ACHN (cell line): ENCODE results near the gene CLTB.

Experiments
- DNase-seq: peaks from one replicate; pipeline ENCODE4 v3.0.0-alpha.2; 2015
- in situ Hi-C: cut with HindIII; loops from 2 replicates; pipeline ENCODE4 v1.10.0; 2017; ENCODE audit warnings: low sequenced_read_pairs, low pct_ligation_motif_present, low pct_unique_long_range_greater_than_20kb

Gene CLTB

DNA sequence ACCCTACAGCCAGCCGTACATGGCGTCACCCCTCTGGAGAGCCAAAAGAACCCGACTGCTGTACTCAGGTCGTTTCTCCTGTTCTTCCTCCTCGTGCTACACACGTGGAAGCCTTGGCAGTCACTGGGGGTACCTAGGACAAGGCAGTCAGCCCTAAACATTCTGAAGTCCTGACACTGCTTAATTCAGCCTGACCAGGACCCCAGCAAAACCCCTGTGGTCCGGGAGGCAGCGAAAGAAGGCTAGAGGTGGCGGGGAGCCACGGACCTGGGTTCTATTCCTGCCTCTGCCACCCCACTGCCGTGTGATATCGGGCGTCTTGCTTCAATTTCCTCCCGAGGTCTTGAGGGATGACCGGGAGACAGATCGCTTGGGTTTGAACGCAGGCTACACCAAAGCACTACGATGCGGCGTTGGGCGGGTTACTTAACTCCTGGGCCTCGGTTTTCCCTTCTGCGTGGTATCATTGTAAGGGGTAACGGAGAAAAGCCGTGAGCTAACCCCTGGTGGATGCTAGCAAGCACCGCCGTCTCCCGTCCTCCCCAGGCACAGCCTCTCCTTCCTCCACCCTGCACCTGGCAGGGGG is 51.5 kb downstream of the CLTB start:
- in situ Hi-C loops, result no loop called here

DNA sequence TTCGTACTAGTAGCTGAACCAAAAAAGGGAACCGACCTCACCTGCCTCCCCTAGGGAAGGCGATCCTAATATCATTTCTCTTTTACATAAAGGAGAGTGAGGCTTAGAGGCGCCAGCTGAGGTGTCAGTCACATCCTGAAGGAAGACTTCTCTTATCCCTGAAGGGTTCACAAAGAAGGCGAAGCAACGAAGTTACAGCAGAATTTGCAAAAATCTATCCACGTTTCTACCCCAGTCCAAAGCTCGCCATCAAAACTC is 54.2 kb downstream of the CLTB start:
- in situ Hi-C loops, result no loop called here
- no peak for DNase-seq

More for the DNA sequence above, 51.5 kb downstream of the CLTB start:
- no peak for DNase-seq

DNA sequence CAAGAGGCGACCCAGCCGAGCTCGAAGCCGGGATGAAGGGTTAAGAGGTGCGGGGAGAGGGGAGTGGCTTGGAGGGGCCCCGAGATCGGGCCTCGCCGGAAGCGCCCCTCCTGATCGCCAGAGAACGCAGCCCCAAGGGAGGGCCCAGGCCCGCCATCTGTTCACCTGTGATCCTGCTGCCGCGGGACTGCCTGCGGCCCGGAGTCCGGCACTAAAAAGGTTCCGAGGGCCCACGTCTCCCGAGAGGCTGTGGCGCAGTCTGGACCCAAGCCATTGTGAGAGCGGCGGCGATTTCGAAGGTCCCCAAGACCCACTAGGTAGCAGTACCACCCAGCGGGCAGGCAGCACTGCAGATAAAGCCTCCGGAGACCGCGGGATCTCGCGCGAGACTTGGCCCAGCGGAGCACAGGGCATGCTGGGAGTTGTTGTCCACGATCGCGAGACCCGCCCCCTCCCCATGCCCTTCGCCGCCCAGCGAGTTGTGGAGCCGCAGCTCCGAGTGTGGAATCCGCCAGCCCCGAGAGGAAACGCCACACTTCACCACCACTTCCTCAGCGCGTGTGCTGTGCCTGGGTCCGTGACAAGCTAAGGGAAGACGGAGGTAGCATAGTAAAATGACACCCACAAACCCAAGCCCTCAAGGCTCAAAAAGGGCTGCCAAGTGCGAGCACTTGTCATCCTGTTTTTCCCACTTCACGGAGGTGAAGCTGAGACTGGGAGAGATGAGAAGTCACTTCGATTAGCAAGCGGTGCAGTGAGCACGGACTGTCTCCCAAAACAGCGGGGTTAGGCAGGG is 54.7 kb downstream of the CLTB start, which contains the start of gene KIAA1191:
Gene KIAA1191, minus strand, starts transcription at position 328 of the 796 bp plus-strand sequence. CDS start 2,256 bp downstream, outside the sequence.
- in situ Hi-C loops, result no loop called here
- peak; percentile 88 for DNase-seq

DNA sequence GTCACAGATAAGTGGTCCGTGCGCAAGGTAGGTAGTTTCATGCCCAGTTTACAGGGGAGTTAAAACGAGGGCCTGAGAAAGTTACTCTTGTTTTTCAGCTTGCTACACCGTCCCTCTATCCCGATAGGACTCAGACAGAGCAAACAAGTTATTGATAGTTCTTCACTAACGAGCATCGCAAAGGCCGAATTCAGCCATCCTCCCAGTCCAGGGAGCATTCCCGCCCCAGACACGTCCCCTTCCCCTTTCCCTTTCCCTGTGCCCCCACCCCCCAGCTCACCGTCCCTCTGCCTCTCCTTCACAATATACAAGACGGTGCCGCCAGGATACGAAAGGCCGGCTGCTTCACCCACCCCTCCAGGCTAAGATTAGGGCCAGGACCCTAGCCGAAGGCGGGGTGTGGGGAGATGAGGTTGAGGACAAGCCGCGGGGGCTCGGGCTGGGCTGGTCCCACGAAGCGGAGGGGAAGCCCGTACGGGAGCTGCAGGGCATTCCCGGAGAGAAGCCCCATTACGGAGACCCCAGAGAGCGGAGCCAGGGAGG is 55.4 kb downstream of the CLTB start:
- in situ Hi-C loops, result no loop called here
- DNase-seq, result peak; percentile 6

DNA sequence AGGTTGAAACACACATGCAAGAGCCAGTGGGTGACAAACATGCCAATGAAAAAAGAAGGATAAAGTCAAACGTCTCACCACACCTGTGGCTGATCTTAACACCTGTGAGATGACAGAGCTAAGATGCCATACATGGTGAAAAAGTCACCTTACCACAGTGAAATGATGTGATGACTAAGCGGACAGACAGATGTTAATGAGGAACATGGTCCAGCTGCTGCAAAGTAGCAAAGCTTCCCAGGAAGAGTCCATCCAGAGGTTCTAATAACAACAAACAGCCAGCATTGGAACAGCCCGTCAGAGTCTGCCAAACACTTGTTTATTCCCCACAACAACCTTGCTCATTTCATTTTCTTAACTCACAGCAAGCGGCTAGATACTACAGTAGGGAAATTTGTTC is 56.7 kb downstream of the CLTB start:
- in situ Hi-C loops, result no loop called here
- DNase-seq, result no peak

DNA sequence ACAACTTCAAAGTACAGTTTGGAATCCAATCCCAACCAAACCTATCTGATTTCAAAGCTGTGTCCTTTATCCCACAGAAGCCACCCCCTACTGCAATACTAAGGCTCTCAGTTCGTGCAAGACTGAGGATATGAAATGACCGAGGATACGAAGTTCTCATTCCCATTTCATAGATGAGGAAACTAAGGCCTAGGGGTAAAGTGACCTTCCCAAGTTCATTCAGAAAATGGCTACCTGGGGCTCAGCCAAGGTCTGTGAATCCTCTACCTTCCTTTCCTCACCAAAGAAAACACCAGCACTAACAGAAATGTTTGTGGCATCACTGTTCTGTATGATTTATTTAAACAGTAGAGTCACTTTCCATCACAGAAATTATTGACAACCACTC is 60.2 kb downstream of the CLTB start:
- no peak for DNase-seq
- in situ Hi-C loops, result no loop called here

DNA sequence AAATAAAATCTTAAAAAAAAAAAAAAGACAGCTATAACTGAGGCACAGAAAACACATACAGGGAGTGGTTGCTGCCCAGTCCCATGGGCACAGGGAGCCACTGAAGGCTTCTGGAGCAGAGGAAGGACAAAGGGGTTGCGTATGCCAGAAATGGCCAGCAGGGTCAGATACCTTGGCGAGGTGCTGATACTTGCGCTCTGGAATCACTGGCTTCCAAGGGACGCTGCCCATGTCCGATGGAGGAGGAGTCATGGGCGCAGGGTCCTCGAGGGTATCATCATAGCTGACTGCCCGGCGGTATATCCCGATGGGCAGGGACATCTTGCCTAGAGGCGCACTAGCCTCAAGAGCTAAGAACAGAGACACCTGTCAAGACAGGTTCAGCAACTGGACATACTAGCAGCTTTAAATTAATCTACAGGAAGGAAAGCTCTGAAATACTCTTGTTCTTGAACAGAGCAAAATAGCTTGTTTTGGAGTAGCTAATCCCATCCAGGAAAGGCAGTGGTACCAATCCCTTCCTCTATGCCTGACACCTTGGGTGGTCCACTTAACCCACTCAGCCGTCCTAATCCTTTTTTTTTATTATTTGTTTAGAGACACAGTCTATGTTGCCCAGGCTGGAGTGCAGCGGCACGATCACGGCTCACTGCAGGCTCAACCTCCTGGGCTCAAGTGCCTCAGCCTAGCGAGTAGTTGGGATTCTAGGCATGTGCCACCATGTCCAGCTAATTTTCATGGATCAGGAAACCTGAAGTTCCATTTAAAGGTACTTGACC is 60.8 kb downstream of the CLTB start:
- in situ Hi-C loops, result no loop called here
- no peak for DNase-seq

DNA sequence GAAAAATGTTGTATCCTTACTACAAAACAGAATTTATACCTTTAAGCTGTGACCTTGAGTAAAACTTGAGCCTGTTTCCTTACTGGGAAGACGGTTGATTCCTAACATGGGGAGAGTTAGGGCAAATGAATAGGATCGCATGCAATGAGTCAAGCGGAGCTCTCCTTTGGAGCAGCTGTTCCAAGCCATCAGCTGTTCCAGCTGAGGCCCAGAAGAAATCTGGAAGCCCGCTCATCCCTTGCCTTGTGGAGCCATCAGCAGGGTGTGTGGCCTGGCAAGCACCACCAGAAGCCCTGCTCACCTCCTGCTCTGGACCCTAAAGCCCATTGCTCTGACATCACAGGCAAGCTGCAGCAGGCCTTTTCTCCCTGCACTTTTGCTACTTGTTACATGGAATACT is 62.8 kb downstream of the CLTB start:
- in situ Hi-C loops, result no loop called here
- no peak for DNase-seq

DNA sequence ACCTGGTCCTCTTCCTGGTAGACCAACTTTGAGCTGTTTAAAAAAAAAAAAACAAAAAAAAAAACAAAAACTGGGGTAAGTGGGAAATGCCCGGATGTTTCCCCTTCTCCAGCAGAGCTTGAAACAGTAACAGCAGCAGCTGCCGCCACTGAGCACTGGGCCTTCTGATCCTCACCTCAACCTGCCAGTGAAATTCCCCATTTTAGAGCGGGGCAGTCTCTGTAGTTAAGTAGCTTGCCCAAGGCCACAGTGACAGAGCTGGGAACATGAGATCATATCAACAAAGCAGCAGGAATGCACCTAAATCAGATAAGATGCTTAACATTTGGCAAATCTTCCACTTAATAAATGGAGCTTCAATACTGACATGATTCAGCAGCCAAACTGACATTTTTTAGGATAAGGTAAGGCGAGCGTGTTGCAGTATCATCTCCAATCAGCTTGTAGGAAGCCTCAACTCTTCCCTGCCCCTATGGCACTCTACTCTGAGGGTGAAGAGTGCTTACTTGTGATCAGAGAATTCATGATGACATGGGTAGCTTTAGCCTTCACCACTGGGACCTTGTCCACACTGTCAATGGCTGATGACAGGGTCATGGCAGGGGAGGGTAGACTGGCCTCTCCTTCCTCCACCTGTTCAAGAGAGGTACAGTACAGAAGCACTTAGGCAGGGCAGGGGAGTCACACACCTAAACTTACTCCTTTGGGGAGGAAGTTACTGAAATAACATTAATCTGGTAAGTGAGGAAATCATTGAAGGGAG is 64.0 kb downstream of the CLTB start:
- DNase-seq, result no peak
- in situ Hi-C loops, result no loop called here

DNA sequence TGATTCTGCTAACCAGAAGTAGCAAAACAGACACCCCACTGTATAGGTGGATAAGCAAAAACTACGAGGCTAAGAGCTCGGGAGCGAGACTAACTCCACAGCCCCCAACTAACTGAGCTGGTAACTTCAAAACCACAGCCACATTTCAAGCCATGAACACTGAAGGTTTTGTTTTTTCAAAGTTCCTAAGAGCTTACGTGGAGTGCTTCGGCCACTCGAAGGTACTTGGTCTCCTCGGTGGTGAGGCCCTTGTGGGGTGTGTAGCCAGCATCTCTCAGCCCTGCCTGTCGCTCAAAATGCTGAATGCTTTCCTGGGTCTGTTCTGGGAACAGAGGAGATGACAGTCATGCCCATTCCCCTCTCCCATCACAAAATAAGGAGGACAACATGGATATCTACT is 65.9 kb downstream of the CLTB start:
- in situ Hi-C loops, result no loop called here
- DNase-seq, result no peak

DNA sequence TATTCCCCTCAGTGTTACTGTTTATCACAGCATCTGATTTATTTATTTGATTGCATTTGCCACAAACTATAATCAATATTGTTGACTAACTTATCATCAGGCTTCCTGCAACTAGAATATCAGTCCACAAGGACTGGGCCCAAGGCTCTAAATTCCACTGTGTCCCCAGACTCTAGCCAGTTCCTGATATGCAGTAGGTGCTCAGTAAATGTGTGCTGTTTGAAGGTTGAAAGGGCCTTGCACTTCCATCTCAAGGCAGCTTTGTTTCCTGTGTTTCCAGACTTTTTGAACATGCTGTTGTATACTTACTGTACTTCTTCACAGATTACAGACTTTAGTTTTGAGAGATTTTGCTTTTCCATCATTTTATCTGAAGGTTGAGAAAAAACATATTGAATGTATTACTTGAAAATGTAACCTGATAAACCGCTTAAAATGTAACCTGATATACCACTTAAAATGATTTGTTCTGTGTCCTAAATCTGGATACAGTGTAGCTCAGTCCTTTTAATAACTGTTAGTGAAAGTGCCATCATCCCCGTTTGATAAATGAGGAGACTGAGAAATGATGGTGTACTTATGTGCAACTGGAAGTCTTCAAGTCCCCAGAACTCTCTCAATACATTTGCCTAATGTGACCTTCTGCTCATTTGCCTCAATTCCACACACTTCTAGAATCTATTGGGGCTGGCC is 73.4 kb downstream of the CLTB start:
- no peak for DNase-seq
- in situ Hi-C loops, result no loop called here
